Activated naive CD4-positive, alpha-beta T cell treated with anti-CD3 and anti-CD28 coated beads, Interleukin-2, amount 50 U/mL, for 72 hours (primary cell): ENCODE data around the gene KIF6. TPM values are rescaled to one million over a fixed set of nuclear protein-coding genes. Genes with fewer than 3 reads are reported as not detected.

Experiments
- ATAC-seq, 2 donors: fragments of 150-1000 bp; cut with Tn5 transposase; 2 replicates each; pipeline ENCODE4 v1.10.0; 2021; ENCODE audit warnings: mild to moderate bottlenecking in 2 of 2, moderate library complexity in 2 of 2
- DNase-seq, 2 donors: peaks; one replicate each; pipeline ENCODE4 v3.0.0; 2021 to 2022; ENCODE audit warnings: low spot score in 2 of 2
- H3K27ac Mint-ChIP-seq, 2 donors: one replicate each; pipeline ENCODE4 v1.8.0; 2022; ENCODE audit warnings: mild to moderate bottlenecking in 2 of 2, mixed read lengths in 2 of 2
- H3K36me3 Mint-ChIP-seq, 2 donors: one replicate each; pipeline ENCODE4 v1.8.0; 2022; ENCODE audit warnings: mixed read lengths in 2 of 2
- H3K9me3 Mint-ChIP-seq, 2 donors: one replicate each; pipeline ENCODE4 v1.8.0; 2022; ENCODE audit warnings: mixed read lengths in 2 of 2
- total RNA-seq, 2 donors: library from RNA; stranded (reverse); gene quantifications; one replicate each; pipeline ENCODE4 v1.2.3, GENCODE V29; 2022

Gene KIF6
- total RNA-seq, 2 donors from 2014 or later: 0.16 to 0.29 TPM

- no peak for DNase-seq
- no peaks in the 10 kb centered on the region for H3K36me3 Mint-ChIP-seq
- no peak for ATAC-seq
- no peaks in the 10 kb centered on the region for H3K9me3 Mint-ChIP-seq
- H3K27ac Mint-ChIP-seq: peak overlapping the region in 1 of 2 donors; percentile 23
Observed at GRCh38 chr6:39555136-39555535, 170.1 kb downstream of the KIF6 start.

- H3K27ac Mint-ChIP-seq: no peak overlapping the region
- ATAC-seq (no peak), DNase-seq (no peak)
- H3K9me3 Mint-ChIP-seq: no peaks in the 10 kb centered on the region
- no peaks in the 10 kb centered on the region for H3K36me3 Mint-ChIP-seq
Observed at GRCh38 chr6:39553860-39554802, 171.1 kb downstream of the KIF6 start.

- Mint-ChIP-seq H3K27ac (no peak overlapping the region), H3K9me3 (no peaks in the 10 kb centered on the region), H3K36me3 (no peaks in the 10 kb centered on the region)
- DNase-seq: no peak
- no peak for ATAC-seq
Observed at GRCh38 chr6:39553029-39553428, 172.2 kb downstream of the KIF6 start.

GRCh38 chr6:39550191-39550590 lies 175.0 kb downstream of the KIF6 start:
- Mint-ChIP-seq H3K36me3 (no peaks in the 10 kb centered on the region), H3K9me3 (no peaks in the 10 kb centered on the region), H3K27ac (no peak overlapping the region)
- ATAC-seq: no peak
- no peak for DNase-seq

- ATAC-seq (no peak), DNase-seq (no peak)
- no peaks in the 10 kb centered on the region for H3K36me3 Mint-ChIP-seq
- no peak overlapping the region for H3K27ac Mint-ChIP-seq
- H3K9me3 Mint-ChIP-seq: no peaks in the 10 kb centered on the region
Observed at GRCh38 chr6:39546731-39547130, 178.5 kb downstream of the KIF6 start.

- H3K36me3 Mint-ChIP-seq: no peaks in the 10 kb centered on the region
- no peak overlapping the region for H3K27ac Mint-ChIP-seq
- H3K9me3 Mint-ChIP-seq: no peaks in the 10 kb centered on the region
- no peak for DNase-seq
- no peak for ATAC-seq
Observed at GRCh38 chr6:39543950-39544349, 181.3 kb downstream of the KIF6 start.

- no peak overlapping the region for H3K27ac Mint-ChIP-seq
Observed at GRCh38 chr6:39543095-39543494, 182.1 kb downstream of the KIF6 start.

GRCh38 chr6:39540454-39540853 lies 184.8 kb downstream of the KIF6 start:
- Mint-ChIP-seq H3K27ac (no peak overlapping the region), H3K36me3 (no peaks in the 10 kb centered on the region), H3K9me3 (no peaks in the 10 kb centered on the region)
- no peak for DNase-seq
- ATAC-seq: no peak

More at GRCh38 chr6:39543095-39543494, 182.1 kb downstream of the KIF6 start:
- ATAC-seq (no peak), DNase-seq (no peak)
- H3K36me3 Mint-ChIP-seq: no peaks in the 10 kb centered on the region
- no peaks in the 10 kb centered on the region for H3K9me3 Mint-ChIP-seq

- Mint-ChIP-seq H3K27ac (no peak overlapping the region), H3K9me3 (peaks cover 0 to 4% of the 10 kb centered on the region in 2 donors), H3K36me3 (peaks cover 7 to 9% of the 10 kb centered on the region in 2 donors)
- peak; percentile 48 to 86 for ATAC-seq
- DNase-seq: no peak
Observed at GRCh38 chr6:39530201-39530759, 194.9 kb downstream of the KIF6 start.

GRCh38 chr6:39527792-39528564 lies 197.2 kb downstream of the KIF6 start:
- ATAC-seq (no peak), DNase-seq (no peak)
- Mint-ChIP-seq H3K27ac (no peak overlapping the region), H3K9me3 (peaks cover 0 to 4% of the 10 kb centered on the region in 2 donors), H3K36me3 (peaks cover 4 to 7% of the 10 kb centered on the region in 2 donors)

- Mint-ChIP-seq H3K27ac (no peak overlapping the region), H3K9me3 (no peaks in the 10 kb centered on the region), H3K36me3 (no peaks in the 10 kb centered on the region)
- ATAC-seq (no peak), DNase-seq (no peak)
Observed at GRCh38 chr6:39524007-39524406, 201.2 kb downstream of the KIF6 start.

- Mint-ChIP-seq H3K27ac (no peak overlapping the region), H3K36me3 (no peaks in the 10 kb centered on the region)
- ATAC-seq: no peak
Observed at GRCh38 chr6:39521958-39522357, 203.2 kb downstream of the KIF6 start.

GRCh38 chr6:39520916-39521315 lies 204.3 kb downstream of the KIF6 start:
- Mint-ChIP-seq H3K36me3 (no peaks in the 10 kb centered on the region), H3K9me3 (no peaks in the 10 kb centered on the region), H3K27ac (no peak overlapping the region)
- ATAC-seq (no peak), DNase-seq (no peak)

More at GRCh38 chr6:39521958-39522357, 203.2 kb downstream of the KIF6 start:
- DNase-seq: no peak
- no peaks in the 10 kb centered on the region for H3K9me3 Mint-ChIP-seq

- no peaks in the 10 kb centered on the region for H3K36me3 Mint-ChIP-seq
- ATAC-seq (no peak), DNase-seq (no peak)
- no peak overlapping the region for H3K27ac Mint-ChIP-seq
- no peaks in the 10 kb centered on the region for H3K9me3 Mint-ChIP-seq
Observed at GRCh38 chr6:39520411-39520810, 204.8 kb downstream of the KIF6 start.

GRCh38 chr6:39518221-39518620 lies 207.0 kb downstream of the KIF6 start:
- Mint-ChIP-seq H3K9me3 (no peaks in the 10 kb centered on the region), H3K27ac (no peak overlapping the region), H3K36me3 (no peaks in the 10 kb centered on the region)
- DNase-seq: no peak
- ATAC-seq: no peak

- Mint-ChIP-seq H3K36me3 (no peaks in the 10 kb centered on the region), H3K27ac (no peak overlapping the region), H3K9me3 (no peaks in the 10 kb centered on the region)
- no peak for ATAC-seq
- no peak for DNase-seq
Observed at GRCh38 chr6:39517756-39518155, 207.5 kb downstream of the KIF6 start.

- no peak overlapping the region for H3K27ac Mint-ChIP-seq
- H3K36me3 Mint-ChIP-seq: no peaks in the 10 kb centered on the region
- DNase-seq (no peak), ATAC-seq (no peak)
- no peaks in the 10 kb centered on the region for H3K9me3 Mint-ChIP-seq
Observed at GRCh38 chr6:39516471-39516870, 208.7 kb downstream of the KIF6 start.
